Stomach (tissue), 4 donors: ENCODE results near the gene GBP2.

Experiments
- CTCF ChIP-seq, 7 experiments: fragments of 450-650 bp in 4 of 7; fragments of 200-600 bp in 3 of 7; sonication (generic) in 3 of 7; IDR thresholded peaks; one replicate each; pipeline ENCODE4 v1.5.1; 2016 to 2019; ENCODE audit warnings: antibody characterized with exemption in 7 of 7, control low read depth in 2 of 7, mild to moderate bottlenecking in 1 of 7
- POLR2A ChIP-seq, 4 donors: fragments of 450-650 bp; IDR thresholded peaks; one replicate each; pipeline ENCODE4 v1.6.1; 2016; ENCODE audit warnings: antibody characterized with exemption in 4 of 4, control low read depth in 2 of 4, mild to moderate bottlenecking in 1 of 4, moderate library complexity in 1 of 4

DNA sequence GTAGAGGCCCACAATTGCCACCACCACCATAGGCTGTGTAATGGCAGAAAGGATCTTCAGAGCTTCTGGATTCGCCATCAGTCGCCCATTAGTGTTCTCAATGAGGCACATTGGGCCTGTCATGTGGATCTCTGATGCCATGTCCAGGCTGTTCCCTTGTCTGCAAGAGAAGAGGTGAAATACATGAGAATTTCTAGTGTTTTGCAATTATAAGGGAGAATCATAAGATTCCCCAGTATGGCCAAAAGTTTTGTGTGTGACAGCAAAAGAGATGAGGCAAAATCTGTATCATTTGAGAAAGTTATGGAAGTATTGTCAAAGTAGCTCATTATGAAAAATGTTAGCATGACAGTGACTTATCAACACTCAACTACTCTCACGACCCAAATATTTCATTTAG lies 62.8 kb downstream of the GBP2 start:
- no peak for TF ChIP-seq CTCF (IDR thresholded peaks at IDR 0.05)
- no peak for TF ChIP-seq POLR2A (IDR thresholded peaks at IDR 0.05)
